Activated naive CD8-positive, alpha-beta T cell treated with anti-CD3 and anti-CD28 coated beads, Interleukin-2, amount 50 U/mL, for 16 hours (primary cell): ENCODE results near the gene TGFB1I1.
"Not testable (repeated sequence)": the region's sequence is repeated elsewhere in the genome, so short reads cannot be mapped to it uniquely, and the experiment has no call there.

Experiments used
- DNase-seq: peaks from one replicate; pipeline ENCODE4 v3.0.0-alpha.2; 2020; ENCODE audit warnings: low read depth, low spot score

TGFB1I1 gene

DNA sequence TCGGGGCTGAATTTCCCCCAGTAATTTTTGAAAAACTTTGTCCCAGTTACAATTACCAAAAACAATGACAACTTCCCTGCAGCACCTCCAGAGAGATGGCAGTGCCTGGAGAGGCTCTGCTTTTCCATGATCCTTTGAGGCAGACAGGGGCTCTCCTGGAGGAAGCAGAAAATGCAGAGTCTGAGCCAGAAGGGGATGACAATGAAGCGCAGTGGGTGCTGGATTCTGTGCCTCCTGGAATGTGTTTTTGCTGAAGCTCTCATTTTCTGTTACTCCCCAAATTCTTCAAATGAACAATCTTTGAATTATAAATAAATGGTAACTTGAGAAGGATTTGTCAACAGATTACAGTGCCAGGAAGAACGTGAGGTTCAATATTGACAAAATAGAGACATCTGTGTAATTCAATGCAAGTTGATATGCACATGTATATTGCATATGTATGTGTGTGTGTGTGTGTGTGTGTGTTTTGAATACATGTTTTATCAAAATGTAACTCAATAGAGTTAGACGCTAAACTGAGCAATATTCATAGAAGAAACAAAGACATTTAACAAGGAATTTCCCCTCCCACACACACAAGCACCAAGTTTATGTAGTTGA, 45.9 kb downstream of the TGFB1I1 start:
- DNase-seq, result no peak

DNA sequence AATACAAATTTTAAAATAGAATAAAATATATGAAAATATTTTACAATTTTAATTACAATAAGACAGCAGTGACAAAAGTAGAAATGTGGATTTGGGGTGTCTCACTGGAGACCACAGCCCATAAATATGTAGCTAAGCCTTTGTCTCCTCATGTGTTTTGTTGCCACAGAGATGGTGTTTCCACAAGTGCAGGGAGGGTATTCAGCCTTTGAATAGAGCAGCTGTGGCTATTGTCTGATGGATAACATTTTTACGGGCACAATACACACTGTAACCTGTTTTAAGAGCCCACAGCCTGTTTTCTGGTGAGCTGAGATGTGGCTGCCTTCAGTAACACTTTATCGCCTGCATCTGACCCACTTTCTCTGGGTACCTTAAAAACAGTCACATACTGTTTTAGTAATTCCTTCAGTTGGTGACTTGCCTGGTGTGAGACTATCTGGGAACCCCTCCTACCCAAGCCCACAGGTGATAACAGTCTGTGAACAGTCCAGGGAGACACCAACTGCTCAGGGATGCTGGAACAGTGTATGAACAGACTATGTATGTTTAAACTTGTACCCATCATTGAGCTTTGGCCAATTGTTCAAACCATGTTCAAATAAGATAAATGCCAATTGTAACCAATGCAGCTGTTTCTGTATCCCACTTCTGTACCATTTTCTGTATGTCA, 47.9 kb downstream of the TGFB1I1 start:
- DNase-seq, result no peak

DNA sequence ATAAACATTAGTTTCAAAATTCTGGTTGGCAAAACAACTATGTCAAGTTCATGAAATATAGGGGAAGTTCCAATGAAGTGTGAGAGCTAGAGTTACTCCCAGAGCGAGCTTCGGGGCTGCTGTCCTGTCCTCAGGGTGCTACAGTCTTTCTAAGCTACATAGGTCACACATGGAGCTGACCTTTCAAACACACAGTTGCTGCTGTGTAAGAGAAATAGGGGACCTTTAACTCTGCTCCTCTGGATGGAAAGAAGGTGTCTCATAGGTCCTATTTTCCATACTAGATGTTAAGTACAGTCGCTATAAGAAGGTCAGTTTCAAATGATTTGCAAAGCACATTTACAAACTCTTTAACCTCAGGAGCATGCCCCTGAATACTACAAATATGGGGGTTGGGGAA, 49.4 kb downstream of the TGFB1I1 start:
- no peak for DNase-seq

DNA sequence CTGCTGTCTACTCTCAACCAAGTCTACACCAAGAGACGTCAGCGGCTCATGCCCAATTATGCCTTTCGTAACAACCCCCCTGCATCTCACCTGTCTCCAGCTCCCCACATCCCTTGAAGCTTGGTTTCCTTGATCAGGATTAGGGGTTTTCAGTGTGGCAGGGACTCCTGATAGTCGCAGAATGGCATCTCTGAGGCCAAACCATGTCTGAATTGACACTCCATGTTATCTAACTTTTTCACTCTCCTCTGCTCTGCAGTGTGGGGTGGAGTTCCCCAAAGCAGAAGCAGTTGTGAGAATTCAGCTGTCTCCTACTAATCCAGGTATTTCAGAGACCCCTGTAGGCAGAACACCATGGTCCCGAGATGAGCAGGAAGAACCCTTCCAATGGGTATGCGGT, 50.1 kb downstream of the TGFB1I1 start:
- no peak for DNase-seq

DNA sequence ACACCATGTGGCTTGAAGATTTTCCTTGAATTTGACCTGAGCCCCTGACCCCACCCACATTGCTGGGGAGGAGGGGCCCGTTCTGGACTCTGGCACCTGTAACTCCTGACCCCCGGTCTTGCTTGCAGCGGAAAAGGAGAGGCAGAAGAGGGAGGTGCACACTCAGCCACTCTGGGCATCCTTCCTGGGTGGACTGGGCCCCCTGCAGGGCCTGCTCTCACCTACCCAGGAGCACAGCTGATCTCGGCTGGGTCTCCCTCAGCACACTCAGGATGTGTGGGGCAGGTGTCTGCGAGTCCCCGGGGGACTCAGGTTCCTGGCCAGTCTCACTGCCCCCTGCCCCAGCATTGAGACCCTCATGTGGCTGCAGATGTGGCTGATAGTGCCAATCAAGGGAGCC, 51.8 kb downstream of the TGFB1I1 start:
- not testable (repeated sequence) for DNase-seq

DNA sequence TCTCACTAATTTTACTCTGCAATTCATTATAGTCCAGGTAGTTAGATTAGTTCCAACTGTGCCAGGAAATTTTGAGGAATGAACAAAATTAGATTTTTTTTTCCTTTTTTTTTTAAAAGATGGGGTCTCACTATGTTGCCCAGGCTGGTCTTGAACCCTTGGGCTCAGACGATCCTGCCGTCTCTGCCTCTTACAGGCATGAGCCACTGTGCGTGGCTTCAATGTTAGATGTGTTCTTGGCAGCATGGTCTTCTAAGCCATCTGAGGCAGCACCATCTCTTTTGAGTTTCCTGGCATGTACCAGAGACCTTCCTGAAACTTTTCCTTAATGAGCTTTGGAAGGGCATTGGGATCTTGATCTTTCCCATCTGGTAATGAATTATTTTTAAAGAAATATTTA, 53.2 kb downstream of the TGFB1I1 start:
- DNase-seq, result no peak
